ENCODE measurements around the gene FTL.

DNA sequence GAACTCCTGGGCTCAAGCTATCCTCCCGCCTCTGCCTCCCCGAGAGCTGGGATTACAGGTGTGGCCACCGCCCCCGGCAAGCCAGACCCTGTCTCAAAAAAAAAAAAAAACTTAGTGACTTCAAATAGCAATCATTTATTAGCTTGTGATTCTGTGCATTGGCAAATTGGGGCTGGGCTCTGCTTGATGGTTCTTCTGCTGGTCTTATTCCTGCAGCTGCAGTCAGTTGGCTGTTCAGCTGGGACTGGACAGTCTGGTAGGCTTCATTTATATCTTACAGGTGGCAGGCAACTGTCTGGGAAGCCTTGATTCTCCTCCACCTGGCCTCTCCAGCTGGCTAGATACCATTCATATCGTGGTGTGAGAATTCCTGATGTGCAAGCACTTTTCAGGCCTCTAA lies 24.2 kb upstream of the FTL start:
- TF ChIP-seq, protein P1, sequence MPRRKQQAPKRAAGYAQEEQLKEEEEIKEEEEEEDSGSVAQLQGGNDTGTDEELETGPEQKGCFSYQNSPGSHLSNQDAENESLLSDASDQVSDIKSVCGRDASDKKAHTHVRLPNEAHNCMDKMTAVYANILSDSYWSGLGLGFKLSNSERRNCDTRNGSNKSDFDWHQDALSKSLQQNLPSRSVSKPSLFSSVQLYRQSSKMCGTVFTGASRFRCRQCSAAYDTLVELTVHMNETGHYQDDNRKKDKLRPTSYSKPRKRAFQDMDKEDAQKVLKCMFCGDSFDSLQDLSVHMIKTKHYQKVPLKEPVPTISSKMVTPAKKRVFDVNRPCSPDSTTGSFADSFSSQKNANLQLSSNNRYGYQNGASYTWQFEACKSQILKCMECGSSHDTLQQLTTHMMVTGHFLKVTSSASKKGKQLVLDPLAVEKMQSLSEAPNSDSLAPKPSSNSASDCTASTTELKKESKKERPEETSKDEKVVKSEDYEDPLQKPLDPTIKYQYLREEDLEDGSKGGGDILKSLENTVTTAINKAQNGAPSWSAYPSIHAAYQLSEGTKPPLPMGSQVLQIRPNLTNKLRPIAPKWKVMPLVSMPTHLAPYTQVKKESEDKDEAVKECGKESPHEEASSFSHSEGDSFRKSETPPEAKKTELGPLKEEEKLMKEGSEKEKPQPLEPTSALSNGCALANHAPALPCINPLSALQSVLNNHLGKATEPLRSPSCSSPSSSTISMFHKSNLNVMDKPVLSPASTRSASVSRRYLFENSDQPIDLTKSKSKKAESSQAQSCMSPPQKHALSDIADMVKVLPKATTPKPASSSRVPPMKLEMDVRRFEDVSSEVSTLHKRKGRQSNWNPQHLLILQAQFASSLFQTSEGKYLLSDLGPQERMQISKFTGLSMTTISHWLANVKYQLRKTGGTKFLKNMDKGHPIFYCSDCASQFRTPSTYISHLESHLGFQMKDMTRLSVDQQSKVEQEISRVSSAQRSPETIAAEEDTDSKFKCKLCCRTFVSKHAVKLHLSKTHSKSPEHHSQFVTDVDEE (CRISPR knock-in tag; IDR thresholded peaks at IDR 0.05), result no peak
- TF ChIP-seq, protein P2, sequence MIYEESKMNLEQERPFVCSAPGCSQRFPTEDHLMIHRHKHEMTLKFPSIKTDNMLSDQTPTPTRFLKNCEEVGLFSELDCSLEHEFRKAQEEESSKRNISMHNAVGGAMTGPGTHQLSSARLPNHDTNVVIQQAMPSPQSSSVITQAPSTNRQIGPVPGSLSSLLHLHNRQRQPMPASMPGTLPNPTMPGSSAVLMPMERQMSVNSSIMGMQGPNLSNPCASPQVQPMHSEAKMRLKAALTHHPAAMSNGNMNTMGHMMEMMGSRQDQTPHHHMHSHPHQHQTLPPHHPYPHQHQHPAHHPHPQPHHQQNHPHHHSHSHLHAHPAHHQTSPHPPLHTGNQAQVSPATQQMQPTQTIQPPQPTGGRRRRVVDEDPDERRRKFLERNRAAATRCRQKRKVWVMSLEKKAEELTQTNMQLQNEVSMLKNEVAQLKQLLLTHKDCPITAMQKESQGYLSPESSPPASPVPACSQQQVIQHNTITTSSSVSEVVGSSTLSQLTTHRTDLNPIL (CRISPR knock-in tag; IDR thresholded peaks at IDR 0.05; ENCODE audit: low read depth), result no peak
- TF ChIP-seq ZNF70 (CRISPR knock-in tag; IDR thresholded peaks at IDR 0.05) (no peak), ESRRG (CRISPR knock-in tag; IDR thresholded peaks at IDR 0.05) (no peak), OSR1 (CRISPR knock-in tag; IDR thresholded peaks at IDR 0.05) (no peak), CSDC2 (CRISPR knock-in tag; IDR thresholded peaks at IDR 0.05) (no peak), ZNF565 (CRISPR knock-in tag; conservative IDR thresholded peaks at IDR 0.05; ENCODE audit: low read depth) (no peak), ZFP3 (CRISPR knock-in tag; IDR thresholded peaks at IDR 0.05) (no peak), ISL1 (CRISPR knock-in tag; IDR thresholded peaks at IDR 0.05) (no peak), PPARA (CRISPR knock-in tag; IDR thresholded peaks at IDR 0.05; ENCODE audit: borderline replicate concordance) (no peak), ZFP30 (CRISPR knock-in tag; IDR thresholded peaks at IDR 0.05) (no peak)
- TF ChIP-seq, protein P3, sequence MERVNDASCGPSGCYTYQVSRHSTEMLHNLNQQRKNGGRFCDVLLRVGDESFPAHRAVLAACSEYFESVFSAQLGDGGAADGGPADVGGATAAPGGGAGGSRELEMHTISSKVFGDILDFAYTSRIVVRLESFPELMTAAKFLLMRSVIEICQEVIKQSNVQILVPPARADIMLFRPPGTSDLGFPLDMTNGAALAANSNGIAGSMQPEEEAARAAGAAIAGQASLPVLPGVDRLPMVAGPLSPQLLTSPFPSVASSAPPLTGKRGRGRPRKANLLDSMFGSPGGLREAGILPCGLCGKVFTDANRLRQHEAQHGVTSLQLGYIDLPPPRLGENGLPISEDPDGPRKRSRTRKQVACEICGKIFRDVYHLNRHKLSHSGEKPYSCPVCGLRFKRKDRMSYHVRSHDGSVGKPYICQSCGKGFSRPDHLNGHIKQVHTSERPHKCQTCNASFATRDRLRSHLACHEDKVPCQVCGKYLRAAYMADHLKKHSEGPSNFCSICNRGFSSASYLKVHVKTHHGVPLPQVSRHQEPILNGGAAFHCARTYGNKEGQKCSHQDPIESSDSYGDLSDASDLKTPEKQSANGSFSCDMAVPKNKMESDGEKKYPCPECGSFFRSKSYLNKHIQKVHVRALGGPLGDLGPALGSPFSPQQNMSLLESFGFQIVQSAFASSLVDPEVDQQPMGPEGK (CRISPR knock-in tag; IDR thresholded peaks at IDR 0.05; ENCODE audit: borderline replicate concordance), result no peak

Data from SK-N-SH treated with all-trans-retinoic acid at 6 μM for 48 hours (cell line).